Uterine smooth muscle cell (primary cell): ENCODE measurements around the gene KANTR. TPM values are rescaled to one million over a fixed set of nuclear protein-coding genes. Genes with fewer than 3 reads are reported as not detected.

Experiments
- total RNA-seq: library from RNA; depleted of rRNA; stranded (reverse); fragments of >200 nt; gene quantifications from 2 replicates; pipeline ENCODE4 v1.2.3, GENCODE V29; 2014

The KANTR gene, protein sequence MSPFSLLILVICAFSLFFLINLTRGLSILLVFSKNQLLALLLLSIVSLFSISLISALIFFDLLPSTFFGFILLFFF
- 10.1 and 10.3 TPM in 2 replicates for total RNA-seq

DNA sequence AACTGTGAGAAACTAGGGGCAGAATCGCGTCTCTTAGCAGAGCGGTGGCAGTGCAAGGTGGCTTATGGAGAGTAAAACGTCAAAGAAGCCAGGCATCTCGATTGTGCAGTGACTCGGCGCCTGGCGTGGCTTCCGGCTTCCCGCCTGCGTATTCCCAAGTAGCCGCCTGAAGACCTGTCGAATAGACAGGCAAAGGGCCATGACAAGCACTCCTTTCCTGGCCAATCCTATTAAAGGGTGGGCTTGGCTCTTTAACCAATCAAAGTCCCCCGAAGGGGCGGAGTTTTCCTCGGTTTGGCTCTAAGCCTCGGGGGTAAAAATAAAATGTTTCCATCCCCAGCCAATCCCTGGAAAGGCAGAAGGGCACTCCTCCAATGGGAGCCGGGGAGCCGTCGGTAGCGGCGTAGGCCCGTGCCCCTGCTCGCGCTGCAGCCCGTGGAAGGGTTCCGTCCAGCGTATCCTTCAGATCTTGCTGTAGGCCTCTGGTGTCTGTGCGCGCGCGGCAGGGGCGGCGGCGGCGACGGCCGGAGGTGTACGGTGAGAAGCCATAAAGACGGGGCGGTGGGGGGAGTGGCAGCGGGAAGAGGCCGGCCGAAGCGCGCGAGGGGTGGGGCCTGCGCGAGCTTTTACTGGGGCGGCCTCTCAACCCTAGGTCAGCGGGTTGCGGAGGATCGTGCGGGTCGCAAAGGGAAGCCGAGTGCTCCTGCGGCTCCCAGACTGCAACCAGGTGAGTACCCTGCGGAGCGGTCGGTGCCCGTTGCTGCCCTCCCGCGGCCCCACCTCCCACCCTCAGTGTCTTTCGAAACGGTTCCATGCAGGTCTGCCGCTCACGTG is at the start of gene KANTR:
Gene KANTR, plus strand, starts transcription at position 395 of the 834 bp plus-strand sequence. CDS start 30,131 bp downstream, outside the sequence.

GRCh38 chrX:53048169-53049126 is 45.5 kb upstream of the KANTR start, which contains the start of gene GPR173:
GPR173 (plus strand) TSS chrX:53048789; CDS start chrX:53076622, 27,833 bp downstream.

GRCh38 chrX:53081925-53082772 is 11.8 kb upstream of the KANTR start, which contains the start of gene TSPYL2:
TSPYL2 (plus strand) TSS chrX:53082367; CDS start chrX:53082499, 132 bp downstream.

Other genes with a start within 250 kb of the KANTR start
- gene XAGE3, start 226.1 kb upstream of the KANTR start, total RNA-seq = not detected in 2 replicates
- 17.2 and 18.8 TPM in 2 replicates for gene FAM156B, start 196.8 kb upstream of the KANTR start, total RNA-seq
- gene FAM156A, start 135.6 kb upstream of the KANTR start, total RNA-seq = 11.0 and 11.6 TPM in 2 replicates
- 2.5 and 3.1 TPM in 2 replicates for gene GPR173, start 45.4 kb upstream of the KANTR start, total RNA-seq
- gene TSPYL2, start 11.8 kb upstream of the KANTR start, total RNA-seq = 18.6 and 25.2 TPM in 2 replicates
- gene KDM5C, start 131.1 kb downstream of the KANTR start, total RNA-seq = 107 and 170 TPM in 2 replicates
- 4.8 and 5.1 TPM in 2 replicates for gene IQSEC2, start 187.4 kb downstream of the KANTR start, total RNA-seq